ENCODE data around the gene MTFR1L. TPM values are rescaled to one million over a fixed set of nuclear protein-coding genes. Genes with fewer than 3 reads are reported as not detected.

The MTFR1L gene
- total RNA-seq, 6 experiments from 2014 or later: 30.8 to 48.9 (median 43.3) TPM

DNA sequence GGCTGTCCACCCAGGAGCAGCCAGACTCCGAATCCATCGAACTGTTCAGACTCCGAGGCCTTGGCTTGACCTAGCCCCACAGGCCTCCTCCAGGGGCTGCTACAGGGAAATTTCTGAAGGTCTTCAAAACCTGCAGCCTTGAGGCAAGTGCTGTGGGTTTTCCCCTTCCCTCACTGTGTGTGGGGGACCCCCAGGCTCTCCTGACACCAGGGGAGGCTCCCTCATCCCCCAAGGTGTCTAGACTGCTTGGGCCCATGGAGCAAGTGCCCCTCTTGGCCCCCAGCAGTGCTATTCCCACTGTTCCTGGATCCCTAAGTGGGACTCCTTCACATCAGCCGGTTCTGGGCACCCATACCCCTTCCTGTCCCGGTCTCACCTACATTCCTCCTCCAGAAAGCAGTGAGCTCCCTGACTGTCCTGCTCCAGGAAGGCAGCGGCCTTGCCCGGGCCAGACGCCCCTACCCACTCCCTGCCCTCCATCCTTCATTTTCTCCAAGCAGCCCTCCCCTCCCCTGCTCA lies 54.9 kb downstream of the MTFR1L start:
- ATAC-seq (no peak), DNase-seq (no peak)
- WGBS (ENCODE audit: insufficient coverage, low coverage, low lambda C conversion rate, missing lambda C conversion rate): 6% methylated on average over 3 of the region's 8 CpGs
- H3K27me3 ChIP-seq: no peaks in the 10 kb centered on the region
- no peaks in the 10 kb centered on the region for H3K9me3 ChIP-seq
- H3K36me3 ChIP-seq: no peaks in the 10 kb centered on the region
- H3K4me3 ChIP-seq: peak overlapping the region; percentile 55 to 61 (median 59)
- H3K27ac ChIP-seq: peak overlapping the region; percentile 66 to 70 (median 67)
- peaks cover 0 to 59% (median 25%) of the 10 kb centered on the region in 4 donors for H3K4me1 ChIP-seq
- no peak for TF ChIP-seq POLR2A (IDR thresholded peaks at IDR 0.05)
- TF ChIP-seq, protein P1, sequence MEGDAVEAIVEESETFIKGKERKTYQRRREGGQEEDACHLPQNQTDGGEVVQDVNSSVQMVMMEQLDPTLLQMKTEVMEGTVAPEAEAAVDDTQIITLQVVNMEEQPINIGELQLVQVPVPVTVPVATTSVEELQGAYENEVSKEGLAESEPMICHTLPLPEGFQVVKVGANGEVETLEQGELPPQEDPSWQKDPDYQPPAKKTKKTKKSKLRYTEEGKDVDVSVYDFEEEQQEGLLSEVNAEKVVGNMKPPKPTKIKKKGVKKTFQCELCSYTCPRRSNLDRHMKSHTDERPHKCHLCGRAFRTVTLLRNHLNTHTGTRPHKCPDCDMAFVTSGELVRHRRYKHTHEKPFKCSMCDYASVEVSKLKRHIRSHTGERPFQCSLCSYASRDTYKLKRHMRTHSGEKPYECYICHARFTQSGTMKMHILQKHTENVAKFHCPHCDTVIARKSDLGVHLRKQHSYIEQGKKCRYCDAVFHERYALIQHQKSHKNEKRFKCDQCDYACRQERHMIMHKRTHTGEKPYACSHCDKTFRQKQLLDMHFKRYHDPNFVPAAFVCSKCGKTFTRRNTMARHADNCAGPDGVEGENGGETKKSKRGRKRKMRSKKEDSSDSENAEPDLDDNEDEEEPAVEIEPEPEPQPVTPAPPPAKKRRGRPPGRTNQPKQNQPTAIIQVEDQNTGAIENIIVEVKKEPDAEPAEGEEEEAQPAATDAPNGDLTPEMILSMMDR (IDR thresholded peaks at IDR 0.05): no peak
- intact Hi-C loops (cut with DNase I): no loop called here

DNA sequence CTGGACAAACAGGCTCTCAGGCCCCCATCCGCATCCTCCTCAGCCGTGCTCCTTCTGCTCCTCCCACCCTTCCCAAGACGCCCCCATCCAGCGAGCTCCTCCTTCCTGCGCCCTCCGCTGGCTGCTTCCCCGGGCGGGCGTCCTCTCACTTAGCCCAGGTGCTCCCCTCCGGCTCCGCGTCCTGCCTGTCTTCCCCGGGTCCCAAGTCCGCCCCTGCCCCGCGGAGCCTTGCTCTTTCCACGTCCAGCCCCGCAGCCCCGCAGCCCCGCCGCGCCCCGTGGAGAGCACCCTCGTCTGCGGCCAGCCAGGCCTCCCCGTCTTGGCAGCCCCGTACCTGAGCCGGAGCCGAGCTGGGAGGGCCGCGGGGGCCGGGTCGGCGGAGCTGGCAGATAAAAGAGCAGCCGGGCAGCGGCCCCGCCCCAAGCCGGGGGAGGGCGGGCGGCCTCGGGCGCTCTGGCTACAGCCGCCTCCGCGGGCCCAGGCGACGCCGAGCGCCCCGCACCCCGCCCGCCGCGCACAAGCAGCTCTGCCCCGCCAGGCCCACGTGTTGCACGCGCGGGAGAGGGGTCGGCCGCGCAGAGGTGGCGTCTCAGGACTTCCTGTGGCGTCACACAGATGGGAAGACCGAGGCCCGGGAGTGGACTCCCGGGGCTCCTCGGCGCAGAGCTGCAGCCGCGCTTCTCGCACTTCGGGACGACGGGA lies 55.6 kb downstream of the MTFR1L start, which contains the start of gene PAQR7:
Gene PAQR7 (minus strand): TSS at position 555 of the 702 bp plus-strand sequence. CDS start 11,869 bp downstream, outside the sequence.
- peak; percentile 81 to 91 (median 89) for DNase-seq
- peak within 1 kb of the TSS; percentile 66 to 70 (median 67) for H3K27ac ChIP-seq
- no peaks in the 10 kb centered on the region for H3K9me3 ChIP-seq
- TF ChIP-seq, protein P1 (IDR thresholded peaks at IDR 0.05): no peak
- TF ChIP-seq POLR2A (IDR thresholded peaks at IDR 0.05): peak; percentile 56
- peaks cover 0 to 59% (median 25%) of the 10 kb centered on the region in 4 donors for H3K4me1 ChIP-seq
- peak within 1 kb of the TSS; percentile 55 to 61 (median 59) for H3K4me3 ChIP-seq
- intact Hi-C loops (cut with DNase I): no loop called here
- WGBS (ENCODE audit: insufficient coverage, low coverage, low lambda C conversion rate, missing lambda C conversion rate): 0% methylated on average over 36 of the region's 75 CpGs
- H3K27me3 ChIP-seq: no peaks in the 10 kb centered on the region
- H3K36me3 ChIP-seq: no peaks in the 10 kb centered on the region
- ATAC-seq: peak; percentile 57 to 74 (median 66)

DNA sequence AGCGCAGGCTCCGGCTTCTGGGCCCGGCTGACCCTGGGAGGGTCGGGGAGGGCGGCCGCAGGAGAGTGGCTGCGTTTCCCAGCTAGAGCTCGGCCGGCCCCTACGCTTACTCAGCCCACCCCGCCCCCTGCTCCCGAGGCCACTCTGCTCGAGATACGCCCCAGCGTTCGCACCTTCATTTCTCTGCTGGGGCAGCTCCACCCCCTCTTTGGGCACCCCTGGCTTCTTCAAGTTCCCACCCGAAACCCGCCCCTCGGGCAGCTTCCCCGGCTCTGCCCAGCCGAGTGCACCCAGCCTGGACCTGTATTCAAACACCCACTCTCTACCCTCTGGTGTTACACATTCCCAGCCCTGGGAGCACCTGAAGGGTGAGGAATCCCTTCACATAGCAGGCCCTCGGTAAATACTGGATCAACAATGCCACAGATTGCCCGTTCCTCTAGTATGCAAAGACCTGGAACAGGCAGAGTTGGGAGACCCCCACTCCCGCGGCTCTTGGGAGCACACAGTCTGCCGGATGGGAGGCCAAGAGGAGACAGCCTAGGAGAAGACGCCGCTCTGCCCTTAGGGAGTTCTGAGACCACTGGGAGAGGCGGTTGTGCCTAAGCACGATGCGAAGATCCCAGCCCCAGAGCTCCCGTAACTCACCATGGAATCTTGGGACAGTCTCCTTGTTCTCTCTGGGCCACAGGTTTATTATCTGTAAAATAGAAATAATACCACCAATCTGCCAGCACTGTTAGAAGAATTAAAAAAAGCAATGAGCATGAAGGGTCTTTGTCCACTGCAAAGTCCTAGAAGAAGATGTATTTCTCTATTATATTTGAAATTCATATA lies 56.3 kb downstream of the MTFR1L start:
- peak in 1 of 4 donors; percentile 14 for ATAC-seq

DNA sequence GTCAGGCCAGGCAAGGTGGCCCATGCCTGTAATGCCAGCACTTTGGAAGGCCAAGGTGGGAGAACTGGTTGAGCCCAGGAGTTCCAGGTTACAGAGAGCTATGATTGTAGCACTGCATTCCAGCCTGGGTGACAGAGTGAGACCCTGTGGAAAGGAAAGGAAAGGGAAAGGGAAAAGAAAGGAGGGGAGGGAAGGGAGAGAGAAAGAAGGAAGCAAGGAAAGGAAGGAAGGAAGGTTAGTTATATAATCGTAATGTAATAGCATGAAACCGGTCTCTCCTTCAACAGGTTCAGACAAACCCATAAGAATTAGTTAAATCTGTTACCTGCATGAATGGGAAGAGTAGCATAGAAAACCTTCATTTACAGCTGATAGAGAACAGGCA lies 56.9 kb downstream of the MTFR1L start:
- Histone ChIP-seq H3K36me3 (no peaks in the 10 kb centered on the region), H3K27ac (no peak overlapping the region), H3K4me1 (peaks cover 0 to 45% (median 18%) of the 10 kb centered on the region in 4 donors), H3K9me3 (no peaks in the 10 kb centered on the region), H3K4me3 (no peak overlapping the region), H3K27me3 (no peaks in the 10 kb centered on the region)
- WGBS (ENCODE audit: insufficient coverage, low coverage, low lambda C conversion rate, missing lambda C conversion rate): 40% methylated on average over 1 of the region's 2 CpGs
- DNase-seq (no peak), ATAC-seq (no peak)
- TF ChIP-seq, protein P1 (IDR thresholded peaks at IDR 0.05): no peak
- no peak for TF ChIP-seq POLR2A (IDR thresholded peaks at IDR 0.05)
- intact Hi-C loops (cut with DNase I): no loop called here

More for the DNA sequence above, 56.3 kb downstream of the MTFR1L start:
- TF ChIP-seq POLR2A (IDR thresholded peaks at IDR 0.05): no peak
- TF ChIP-seq, protein P1 (IDR thresholded peaks at IDR 0.05): no peak
- DNase-seq: peak in 1 of 3 donors; percentile 58
- Histone ChIP-seq H3K4me1 (peaks cover 0 to 51% (median 22%) of the 10 kb centered on the region in 4 donors), H3K27ac (peak overlapping the region; percentile 66 to 70 (median 67)), H3K27me3 (no peaks in the 10 kb centered on the region), H3K36me3 (no peaks in the 10 kb centered on the region), H3K4me3 (peak overlapping the region; percentile 55 to 61 (median 59)), H3K9me3 (no peaks in the 10 kb centered on the region)
- intact Hi-C loops (cut with DNase I): no loop called here
- 53% methylated on average over 10 of the region's 32 CpGs for WGBS (ENCODE audit: insufficient coverage, low coverage, low lambda C conversion rate, missing lambda C conversion rate)
